HG02678 (cell line): ENCODE measurements around the gene IFT20.
"Not testable (repeated sequence)": the region's sequence is repeated elsewhere in the genome, so short reads cannot be mapped to it uniquely, and the experiment has no call there.

Experiments
- ATAC-seq: cut with Tn5 transposase; IDR thresholded peaks from one replicate; pipeline ENCODE4 v1.9.1; 2021; ENCODE audit warnings: mild to moderate bottlenecking, moderate library complexity; ENCODE audit not compliant: unreplicated experiment

IFT20 gene

GRCh38 chr17:28364665-28365363, 29.5 kb upstream of the IFT20 start, which contains the start of gene SEBOX:
SEBOX (minus strand) TSS chr17:28365199; CDS start chr17:28365151, 48 bp downstream.
- no peak for ATAC-seq

- no peak for ATAC-seq
Observed at GRCh38 chr17:28363776-28364650, 28.7 kb upstream of the IFT20 start.

GRCh38 chr17:28363186-28363585, 27.9 kb upstream of the IFT20 start:
- ATAC-seq: no peak

- no peak for ATAC-seq
Observed at GRCh38 chr17:28357901-28358197, 22.6 kb upstream of the IFT20 start.

GRCh38 chr17:28357061-28357900, 22.0 kb upstream of the IFT20 start, which contains the start of gene POLDIP2:
POLDIP2 (minus strand) TSS chr17:28357527; CDS start chr17:28357448, 79 bp downstream.
- peak; percentile 96 for ATAC-seq

GRCh38 chr17:28350271-28350670, 15.0 kb upstream of the IFT20 start:
- ATAC-seq: no peak

GRCh38 chr17:28348979-28349378, 13.7 kb upstream of the IFT20 start:
- ATAC-seq: no peak

- ATAC-seq: no peak
Observed at GRCh38 chr17:28347261-28347891, 12.1 kb upstream of the IFT20 start.

- no peak for ATAC-seq
Observed at GRCh38 chr17:28346746-28347246, 11.5 kb upstream of the IFT20 start.

- no peak for ATAC-seq
Observed at GRCh38 chr17:28346199-28346580, 10.9 kb upstream of the IFT20 start.

- ATAC-seq: no peak
Observed at GRCh38 chr17:28345419-28346198, 10.3 kb upstream of the IFT20 start.

- ATAC-seq: no peak
Observed at GRCh38 chr17:28344435-28344901, 9.2 kb upstream of the IFT20 start.

- ATAC-seq: no peak
Observed at GRCh38 chr17:28344011-28344410, 8.7 kb upstream of the IFT20 start.

- no peak for ATAC-seq
Observed at GRCh38 chr17:28343491-28343932, 8.2 kb upstream of the IFT20 start.

- no peak for ATAC-seq
Observed at GRCh38 chr17:28342313-28342712, 7.0 kb upstream of the IFT20 start.

- ATAC-seq: no peak
Observed at GRCh38 chr17:28341516-28341915, 6.2 kb upstream of the IFT20 start.

GRCh38 chr17:28340374-28340773, 5.1 kb upstream of the IFT20 start:
- ATAC-seq: no peak

GRCh38 chr17:28339431-28339830, 4.2 kb upstream of the IFT20 start:
- ATAC-seq: no peak

GRCh38 chr17:28338769-28339212, 3.5 kb upstream of the IFT20 start:
- not testable (repeated sequence) for ATAC-seq
